HG03280 (cell line): ENCODE results near the gene ALG11.
A peak's percentile ranks its signal among the peaks of the same experiment; 100 is the strongest.

Source experiments
- ATAC-seq: cut with Tn5 transposase; IDR thresholded peaks from one replicate; pipeline ENCODE4 v1.9.1; 2021; ENCODE audit warnings: mild to moderate bottlenecking, moderate library complexity; ENCODE audit not compliant: unreplicated experiment

ALG11 gene

GRCh38 chr13:51997186-51997585, 15.0 kb upstream of the ALG11 start:
- ATAC-seq: no peak

GRCh38 chr13:51997641-51998330, 14.4 kb upstream of the ALG11 start:
- no peak for ATAC-seq

- ATAC-seq: no peak
Observed at GRCh38 chr13:51998723-51999509, 13.3 kb upstream of the ALG11 start.

DNA sequence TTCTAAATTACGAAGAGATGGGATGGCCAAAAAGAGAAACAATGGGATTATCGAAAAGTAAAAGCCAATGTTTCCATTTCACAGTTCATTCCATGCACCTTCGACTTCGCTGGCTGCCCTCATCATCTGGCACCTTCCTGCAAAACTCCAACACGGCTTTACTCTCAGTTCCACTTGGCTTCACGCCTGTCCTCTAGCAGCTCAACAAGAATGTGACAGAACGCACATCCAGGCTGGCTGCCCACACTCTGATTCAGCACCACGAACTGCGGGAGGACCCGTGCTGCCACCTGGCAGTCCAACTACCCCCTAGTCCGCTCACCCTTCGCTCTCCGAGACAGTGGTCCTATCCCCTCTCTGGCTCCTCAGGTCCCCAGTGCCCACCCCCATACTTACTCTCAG, 12.7 kb upstream of the ALG11 start:
- no peak for ATAC-seq

GRCh38 chr13:51999921-52000320, 12.3 kb upstream of the ALG11 start:
- ATAC-seq: no peak

DNA sequence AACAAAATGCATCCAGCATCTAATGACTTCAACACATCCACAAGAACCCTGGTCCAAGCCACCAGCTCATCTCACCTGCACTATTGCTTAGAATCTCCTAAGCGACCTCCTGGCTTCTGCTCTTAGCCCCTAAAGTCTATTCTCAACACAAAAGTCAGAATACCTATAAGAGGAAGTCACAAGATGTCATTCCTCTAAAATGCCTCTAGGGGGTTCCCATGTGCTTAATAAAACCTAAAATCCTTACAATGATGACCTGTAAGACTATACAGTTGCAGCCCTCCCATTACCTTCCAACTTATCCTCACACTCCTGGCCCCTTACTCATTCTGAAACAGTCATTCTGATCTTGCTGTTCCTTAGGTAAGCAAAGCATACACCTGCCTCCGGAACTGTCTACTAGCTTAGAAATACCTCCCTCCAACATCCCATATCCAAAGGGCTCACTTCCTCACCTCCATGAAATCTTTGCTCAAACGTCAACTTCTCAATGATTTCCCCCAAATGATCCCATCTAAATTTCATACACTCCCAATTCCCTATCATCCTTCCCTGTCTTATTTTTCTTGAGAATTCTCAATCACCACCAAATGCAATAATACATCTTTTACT, 11.0 kb upstream of the ALG11 start:
- ATAC-seq: peak; percentile 84

GRCh38 chr13:52002361-52002760, 9.8 kb upstream of the ALG11 start:
- no peak for ATAC-seq

DNA sequence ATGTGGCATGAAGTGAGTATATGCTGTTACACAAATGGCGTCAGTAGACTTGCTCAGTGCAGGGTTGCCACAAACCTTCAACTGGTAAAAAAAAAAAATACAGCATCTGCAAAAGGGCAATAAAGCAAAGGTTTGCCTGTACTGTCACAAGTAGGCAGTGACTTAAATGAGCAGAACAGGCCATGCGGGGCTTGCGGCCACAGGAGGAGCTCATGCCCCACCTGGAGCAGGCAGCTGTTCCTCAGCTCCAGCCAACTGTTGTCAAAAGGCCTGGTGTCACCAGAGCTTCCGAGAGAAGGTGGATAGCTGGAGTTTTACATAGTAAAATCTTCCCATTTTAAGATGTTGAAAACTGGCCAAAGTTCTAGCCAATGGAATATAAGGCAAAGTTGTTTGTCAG, 8.7 kb upstream of the ALG11 start:
- no peak for ATAC-seq

DNA sequence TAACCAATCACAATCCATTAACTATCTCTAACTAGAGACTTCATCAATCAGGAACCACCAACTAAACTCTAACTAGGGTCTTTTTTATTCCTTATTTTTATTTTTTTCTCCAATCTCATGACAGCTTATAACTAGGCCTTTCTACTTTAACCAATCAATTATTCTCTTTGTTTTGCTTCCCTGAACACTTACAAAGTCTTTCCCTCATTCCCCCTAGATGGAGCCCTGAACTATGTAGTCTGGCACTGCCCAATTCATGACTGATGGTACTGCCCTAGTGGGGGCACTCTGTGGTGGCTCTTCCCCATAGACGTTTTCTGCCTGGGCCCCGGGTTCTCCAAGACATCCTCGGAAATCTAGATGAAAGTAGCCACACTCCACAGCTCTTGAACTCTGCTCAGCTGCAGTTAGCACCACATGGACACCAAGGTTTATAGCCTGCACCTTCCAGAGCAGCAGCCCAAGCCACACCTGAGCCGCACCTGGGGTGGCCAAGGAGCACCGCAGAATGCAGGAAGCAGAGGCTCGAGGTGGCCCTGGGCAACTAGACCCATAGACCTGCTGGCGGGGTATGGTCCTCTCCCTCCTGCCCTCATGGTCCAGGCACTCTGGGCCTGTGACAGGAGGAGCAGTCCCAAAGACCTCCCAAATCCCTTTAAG, 7.6 kb upstream of the ALG11 start:
- ATAC-seq: no peak

DNA sequence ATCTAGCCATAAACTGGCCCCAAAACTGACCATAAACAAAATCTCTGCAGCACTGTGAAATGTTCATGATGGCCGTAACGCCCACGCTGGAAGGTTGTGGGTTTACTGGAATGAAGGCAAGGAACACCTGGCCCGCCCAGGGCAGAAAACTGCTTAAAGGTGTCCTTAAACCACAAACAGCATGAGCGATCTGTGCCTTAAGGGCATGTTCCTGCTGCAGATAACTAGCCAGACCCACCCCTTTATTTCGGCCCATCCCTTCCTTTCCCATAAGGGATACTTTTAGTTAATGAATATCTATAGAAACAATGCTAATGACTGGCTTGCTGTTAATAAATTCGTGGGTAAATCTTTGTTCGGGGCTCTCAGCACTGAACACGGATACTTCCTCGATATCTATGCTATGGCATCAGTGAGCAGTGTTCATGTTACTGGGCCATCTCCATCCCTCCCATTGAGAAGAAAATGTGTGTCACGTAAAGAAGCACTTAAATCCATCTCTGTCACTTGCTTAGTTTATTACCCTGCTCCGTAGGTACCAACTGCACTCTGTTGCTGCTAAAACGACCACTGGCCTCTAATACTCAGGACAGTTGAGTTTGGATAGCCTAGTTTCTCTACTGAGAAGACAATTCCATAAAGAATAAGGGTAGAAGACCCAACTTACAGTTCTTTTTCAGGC, 6.2 kb upstream of the ALG11 start:
- ATAC-seq: no peak

GRCh38 chr13:52006523-52007245, 5.5 kb upstream of the ALG11 start:
- ATAC-seq: no peak

- no peak for ATAC-seq
Observed at GRCh38 chr13:52009946-52010345, 2.3 kb upstream of the ALG11 start.

DNA sequence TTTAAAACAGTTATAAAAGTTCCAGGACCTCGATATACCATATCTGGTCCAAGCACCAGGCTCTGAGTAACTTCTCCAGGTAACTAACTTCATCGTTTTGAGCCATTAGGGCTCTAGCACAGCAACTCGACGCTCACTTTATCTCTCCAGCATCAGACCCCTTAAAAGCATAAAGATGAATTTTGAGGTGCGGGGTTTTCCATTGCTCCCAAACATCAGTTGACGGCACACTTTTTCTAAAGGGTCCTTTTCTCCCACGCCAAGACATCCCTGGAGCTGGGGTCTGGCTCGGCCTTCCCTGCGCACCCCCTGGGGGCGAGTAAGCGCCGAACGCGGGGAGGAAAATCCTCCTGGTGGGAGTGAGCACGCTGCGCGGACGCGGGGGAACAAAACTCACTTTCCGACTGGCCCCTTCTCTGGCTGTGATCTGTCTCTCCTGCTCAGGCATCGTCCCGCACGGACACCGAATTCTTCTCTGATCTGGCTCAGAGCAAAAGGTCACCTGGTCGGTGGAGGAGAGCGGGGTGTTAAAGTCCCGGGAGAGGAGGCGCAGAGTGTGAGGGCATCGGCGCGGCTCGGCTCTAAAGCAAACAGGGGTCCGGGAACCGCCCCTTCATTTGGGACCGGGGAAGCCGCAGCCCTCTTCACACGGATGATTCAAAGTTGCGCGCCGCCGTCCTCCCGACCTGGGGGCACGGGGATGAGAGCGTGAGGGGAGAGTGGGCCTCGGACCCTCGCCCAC, 1.1 kb upstream of the ALG11 start, which contains the start of gene ATP7B:
Gene ATP7B (minus strand): TSS at position 561 of the 742 bp plus-strand sequence. CDS start 113 bp downstream, at position 448.
- ATAC-seq: no peak

DNA sequence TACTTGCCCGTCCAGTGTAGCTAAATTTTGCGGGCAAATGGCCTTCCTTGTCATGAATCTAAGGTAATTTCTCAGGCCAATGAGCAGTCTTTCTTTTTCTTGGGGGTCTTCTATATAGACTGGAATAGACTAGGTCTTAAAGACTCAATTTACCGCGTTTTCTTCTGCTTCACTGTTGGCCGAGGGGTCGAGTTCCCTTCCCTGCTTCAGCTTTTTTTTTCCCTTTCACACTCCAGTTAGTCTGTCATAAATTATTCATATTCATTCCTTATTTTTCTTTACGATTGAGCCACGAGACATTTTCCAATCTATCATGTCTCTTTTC, 276 bp downstream of the ALG11 start:
- ATAC-seq: no peak

DNA sequence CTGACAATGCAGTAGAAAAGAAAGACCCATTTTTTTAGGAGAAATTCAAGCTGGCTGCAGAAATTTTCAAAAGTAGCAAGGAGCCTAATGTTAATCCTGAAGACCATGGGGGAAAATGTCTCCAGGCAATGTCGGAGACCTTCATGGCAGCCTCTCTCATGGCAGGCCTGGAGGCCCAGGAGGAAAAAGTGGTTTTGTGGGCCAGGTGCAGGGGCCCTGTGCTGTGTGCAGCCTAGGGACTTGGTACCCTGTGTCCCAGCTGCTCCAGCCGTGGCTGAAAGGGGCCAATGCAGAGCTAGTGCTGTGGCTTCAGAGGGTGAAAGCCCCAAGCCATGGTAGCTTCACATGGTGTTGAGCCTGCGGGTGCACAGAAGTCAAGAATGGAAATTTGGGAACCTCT, 4.1 kb downstream of the ALG11 start:
- ATAC-seq: no peak

DNA sequence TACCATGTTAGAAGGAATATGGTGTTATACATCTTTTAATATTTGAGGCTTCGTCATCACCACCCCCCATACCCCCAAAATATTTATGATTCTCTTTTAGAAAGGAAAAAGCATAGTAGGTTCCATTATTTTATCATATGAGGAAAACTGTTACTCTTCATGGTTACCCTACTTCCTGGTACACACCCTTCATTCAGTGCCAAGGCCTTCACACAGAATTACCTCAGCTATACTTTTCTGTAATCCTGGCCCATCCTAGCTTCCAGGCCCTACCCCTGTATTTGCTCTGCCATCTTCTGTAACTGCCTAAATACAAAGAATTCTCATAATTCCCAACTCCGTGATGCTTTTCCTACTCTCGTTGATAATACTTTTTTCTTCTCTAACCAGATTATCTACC, 8.0 kb downstream of the ALG11 start:
- ATAC-seq: no peak

DNA sequence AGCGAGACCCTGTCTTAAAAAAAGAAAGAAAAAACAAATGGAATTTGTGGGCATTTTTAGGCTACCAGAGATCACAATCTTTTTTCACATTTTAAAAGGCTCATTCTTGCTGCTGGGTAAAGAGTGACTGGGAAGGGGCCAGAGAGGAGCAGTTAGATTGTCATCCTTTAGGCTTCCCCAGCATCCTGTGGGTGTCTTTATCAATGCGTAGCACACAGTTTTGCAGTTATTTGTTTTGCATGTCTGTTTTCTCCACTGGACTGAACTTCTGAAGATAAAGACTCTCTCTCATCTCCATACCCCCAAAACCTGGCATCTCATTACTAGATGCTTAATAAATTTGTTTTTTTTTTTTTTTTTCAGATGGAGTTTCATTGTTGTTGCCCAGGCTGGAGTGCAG, 10.2 kb downstream of the ALG11 start:
- no peak for ATAC-seq

GRCh38 chr13:52024481-52024880, 12.3 kb downstream of the ALG11 start, which contains the start of gene UTP14C:
Gene UTP14C (plus strand): TSS chr13:52024691. CDS start chr13:52028805, 4,114 bp downstream.
- no peak for ATAC-seq

DNA sequence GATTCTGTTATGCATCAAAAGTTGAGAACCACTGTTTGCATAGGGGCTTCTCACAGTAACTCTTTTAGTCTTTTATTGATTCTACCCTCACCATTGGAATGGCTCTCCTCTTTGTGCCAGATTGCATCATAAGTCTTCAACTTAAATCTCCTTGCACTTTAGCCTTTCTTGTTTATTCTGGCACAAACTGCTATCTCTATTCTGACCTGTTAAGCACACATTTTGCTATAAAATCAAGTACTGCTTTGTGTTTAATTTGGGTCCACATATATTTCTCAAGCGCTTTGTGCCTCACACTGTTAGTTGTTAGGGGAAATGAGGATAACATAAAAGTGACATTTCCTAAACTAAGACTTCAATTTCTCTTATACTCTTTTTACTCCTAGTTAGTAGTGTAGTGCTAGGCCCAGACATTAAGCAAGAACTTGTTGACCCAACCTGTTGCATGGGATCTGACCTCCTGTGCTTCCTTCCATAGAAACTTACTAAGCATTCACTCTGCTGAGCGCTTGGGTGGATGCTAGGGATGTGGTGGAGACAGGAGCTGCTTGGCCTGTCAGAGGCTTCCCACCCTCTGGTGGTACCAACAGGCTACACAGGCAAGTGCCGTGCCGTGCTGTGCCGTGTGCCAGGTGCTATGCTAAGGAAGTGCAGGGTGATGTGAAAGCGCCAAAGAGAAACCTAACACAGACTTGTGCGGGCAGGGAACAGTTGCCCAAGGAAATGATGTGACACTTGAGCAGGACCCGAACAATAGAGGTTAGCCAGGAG, 13.5 kb downstream of the ALG11 start:
- no peak for ATAC-seq
